HL-60 (cell line): ENCODE results near the gene NEUROD2.

Source experiments
- DNase-seq, 2 experiments: peaks; one replicate each; pipeline ENCODE4 v3.0.0-alpha.2; 2010 to 2020; ENCODE audit warnings: low read depth in 1 of 2, low spot score in 1 of 2
- H3K27ac ChIP-seq: fragments of 250-450 bp; sonication (Bioruptor Pico); replicated peaks from 2 replicates; pipeline ENCODE4 v1.5.1; 2020; ENCODE audit warnings: mild to moderate bottlenecking, moderate library complexity
- H3K27me3 ChIP-seq: fragments of 250-450 bp; sonication (Bioruptor Pico); 2 replicates; pipeline ENCODE4 v1.5.1; 2021; ENCODE audit warnings: mild to moderate bottlenecking, moderate library complexity; ENCODE audit not compliant: insufficient read depth, poor library complexity, severe bottlenecking
- H3K4me3 ChIP-seq: replicated peaks from 2 replicates; pipeline ENCODE4 v1.5.1; 2011; ENCODE audit warnings: mild to moderate bottlenecking, control low read depth, low read length; ENCODE audit not compliant: insufficient read depth
- CTCF ChIP-seq: IDR thresholded peaks from one replicate; pipeline ENCODE4 v1.5.1; 2011; ENCODE audit warnings: low read length, control low read depth, inconsistent platforms; ENCODE audit not compliant: insufficient read depth
- GABPA ChIP-seq: IDR thresholded peaks from 2 replicates; pipeline ENCODE4 v1.6.1; 2012; ENCODE audit warnings: low read depth
- POLR2AphosphoS5 ChIP-seq: IDR thresholded peaks from 2 replicates; pipeline ENCODE4 v1.6.1; 2012; ENCODE audit warnings: low read depth
- REST ChIP-seq: IDR thresholded peaks from 2 replicates; pipeline ENCODE4 v1.6.1; 2012; ENCODE audit warnings: low read depth; ENCODE audit not compliant: insufficient replicate concordance
- SPI1 ChIP-seq: IDR thresholded peaks from 2 replicates; pipeline ENCODE4 v1.6.1; 2012; ENCODE audit warnings: low read depth, mild to moderate bottlenecking, borderline replicate concordance

Gene NEUROD2

GRCh38 chr17:39597372-39598046 is 10.2 kb downstream of the NEUROD2 start:
- no peak for DNase-seq
- TF ChIP-seq CTCF (no peak), GABPA (no peak), REST (no peak), POLR2AphosphoS5 (no peak), SPI1 (no peak)
- Histone ChIP-seq H3K4me3 (no peak overlapping the region), H3K27me3 (peaks cover 76% of the 10 kb centered on the region), H3K27ac (no peak overlapping the region)

GRCh38 chr17:39596543-39597267 is 11.0 kb downstream of the NEUROD2 start:
- no peak for DNase-seq
- Histone ChIP-seq H3K4me3 (no peak overlapping the region), H3K27ac (no peak overlapping the region), H3K27me3 (peaks cover 68% of the 10 kb centered on the region)
- TF ChIP-seq CTCF (no peak), GABPA (no peak), SPI1 (no peak), REST (no peak), POLR2AphosphoS5 (no peak)

GRCh38 chr17:39595928-39596510 is 11.7 kb downstream of the NEUROD2 start:
- no peak for DNase-seq
- no peak overlapping the region for H3K27ac ChIP-seq
- H3K4me3 ChIP-seq, result no peak overlapping the region
- peaks cover 61% of the 10 kb centered on the region for H3K27me3 ChIP-seq
- TF ChIP-seq SPI1, result no peak
- TF ChIP-seq POLR2AphosphoS5, result no peak
- TF ChIP-seq GABPA, result no peak
- TF ChIP-seq REST, result no peak
- no peak for TF ChIP-seq CTCF
